DMS153 (cell line): ENCODE data around the gene NKX2-4.
A peak's percentile ranks its signal among the peaks of the same experiment; 100 is the strongest.
"Not testable (repeated sequence)": the region's sequence is repeated elsewhere in the genome, so short reads cannot be mapped to it uniquely, and the experiment has no call there.

ENCODE experiments used
- DNase-seq: peaks from one replicate; lab custom pipeline; 2025; lab: John Stamatoyannopoulos, UW

Gene NKX2-4

GRCh38 chr20:21397341-21398108 is at the start of gene NKX2-4:
Gene NKX2-4 (minus strand): TSS chr20:21397526. CDS start chr20:21397399, 127 bp downstream.
- no peak for DNase-seq

- no peak for DNase-seq
Measured at GRCh38 chr20:21437816-21438215, 40.5 kb upstream of the NKX2-4 start.

GRCh38 chr20:21437248-21437647 is 39.9 kb upstream of the NKX2-4 start:
- no peak for DNase-seq

- no peak for DNase-seq
Measured at GRCh38 chr20:21436205-21436604, 38.9 kb upstream of the NKX2-4 start.

GRCh38 chr20:21435576-21435975 is 38.2 kb upstream of the NKX2-4 start:
- no peak for DNase-seq

DNA sequence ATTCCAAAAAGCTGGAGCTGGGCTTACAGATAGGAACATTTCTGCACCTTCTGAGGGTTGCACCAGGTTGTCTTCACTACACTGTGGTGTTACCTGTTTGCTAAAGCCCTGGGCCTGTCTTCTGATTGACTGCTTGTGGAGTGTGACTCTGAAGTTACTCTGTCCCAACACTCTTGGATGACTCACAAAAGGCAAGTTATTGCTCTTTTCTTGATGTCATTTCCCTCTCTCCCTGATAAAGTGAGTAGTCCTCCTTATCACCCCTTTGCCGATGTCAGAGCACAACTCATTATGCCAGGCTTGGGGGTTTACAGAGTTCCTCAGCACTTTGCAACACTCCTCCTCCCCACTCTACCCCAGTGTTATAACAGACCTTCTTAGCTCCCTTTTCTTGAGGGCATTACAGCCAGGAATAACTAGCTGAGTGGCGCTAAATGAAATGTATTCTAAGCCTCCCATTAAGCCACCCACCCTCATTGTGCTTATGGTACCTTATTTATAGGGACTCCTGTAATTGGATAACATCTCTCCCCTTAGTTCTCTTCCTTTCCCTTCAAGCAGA is 36.1 kb upstream of the NKX2-4 start:
- DNase-seq, result no peak

DNA sequence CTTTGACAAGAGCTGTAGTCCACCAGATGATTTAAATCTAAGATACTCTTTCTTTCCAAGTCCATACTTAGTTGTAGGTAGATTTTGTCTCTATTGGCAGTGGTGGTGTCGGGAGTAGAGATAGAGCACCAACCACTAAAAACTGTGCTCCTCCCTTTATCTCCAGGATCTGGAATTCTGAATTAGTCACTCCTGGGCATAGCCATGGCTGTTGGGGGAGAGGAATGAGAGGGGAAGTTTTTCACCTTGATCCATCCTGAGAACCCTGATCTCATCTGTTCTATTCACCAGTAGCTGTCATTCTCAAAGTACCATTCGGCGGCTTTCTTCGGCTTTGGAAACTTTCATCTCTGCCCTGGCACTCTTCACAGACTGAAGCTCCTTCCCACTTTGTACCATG is 35.6 kb upstream of the NKX2-4 start:
- no peak for DNase-seq

DNA sequence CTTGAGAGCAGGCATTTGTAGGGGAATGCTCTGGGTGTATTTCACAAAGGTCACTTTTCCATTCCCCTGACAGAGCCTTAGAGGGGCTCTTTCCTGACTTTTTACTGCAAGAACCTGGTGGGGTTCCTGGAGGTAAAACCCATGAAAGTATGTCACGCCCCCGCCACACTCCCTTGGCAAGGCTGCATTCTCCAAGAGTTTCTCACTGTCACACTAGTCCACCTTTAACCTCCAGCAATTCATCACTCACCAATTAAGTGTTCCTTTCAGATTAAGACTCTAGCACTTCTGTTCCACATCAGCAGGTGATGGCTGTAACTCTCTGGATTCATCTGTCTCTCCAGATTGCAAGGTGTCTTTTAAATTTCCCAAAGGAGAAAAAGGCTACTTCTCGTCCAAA is 32.7 kb upstream of the NKX2-4 start:
- DNase-seq, result no peak

DNA sequence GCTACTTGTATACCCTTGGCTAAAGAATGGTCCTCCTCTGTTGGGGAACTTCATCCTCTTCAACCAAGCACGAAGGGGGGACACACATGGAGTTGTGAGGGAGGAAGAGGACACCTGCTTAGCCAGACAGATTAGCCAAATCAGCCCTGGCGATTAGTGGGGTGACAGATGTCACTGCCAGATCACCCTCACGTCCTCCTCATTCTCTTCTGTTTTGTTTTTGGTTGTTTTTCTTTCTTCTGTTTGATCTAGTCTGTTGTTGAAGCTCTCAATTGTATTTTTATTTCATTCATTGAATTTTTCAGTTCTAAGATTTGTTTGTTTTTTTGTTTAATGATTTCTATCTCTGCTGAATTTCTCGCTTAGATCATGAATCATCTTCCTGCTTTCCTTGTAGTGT is 27.5 kb upstream of the NKX2-4 start:
- no peak for DNase-seq

- not testable (repeated sequence) for DNase-seq
Measured at GRCh38 chr20:21423712-21424111, 26.4 kb upstream of the NKX2-4 start.

DNA sequence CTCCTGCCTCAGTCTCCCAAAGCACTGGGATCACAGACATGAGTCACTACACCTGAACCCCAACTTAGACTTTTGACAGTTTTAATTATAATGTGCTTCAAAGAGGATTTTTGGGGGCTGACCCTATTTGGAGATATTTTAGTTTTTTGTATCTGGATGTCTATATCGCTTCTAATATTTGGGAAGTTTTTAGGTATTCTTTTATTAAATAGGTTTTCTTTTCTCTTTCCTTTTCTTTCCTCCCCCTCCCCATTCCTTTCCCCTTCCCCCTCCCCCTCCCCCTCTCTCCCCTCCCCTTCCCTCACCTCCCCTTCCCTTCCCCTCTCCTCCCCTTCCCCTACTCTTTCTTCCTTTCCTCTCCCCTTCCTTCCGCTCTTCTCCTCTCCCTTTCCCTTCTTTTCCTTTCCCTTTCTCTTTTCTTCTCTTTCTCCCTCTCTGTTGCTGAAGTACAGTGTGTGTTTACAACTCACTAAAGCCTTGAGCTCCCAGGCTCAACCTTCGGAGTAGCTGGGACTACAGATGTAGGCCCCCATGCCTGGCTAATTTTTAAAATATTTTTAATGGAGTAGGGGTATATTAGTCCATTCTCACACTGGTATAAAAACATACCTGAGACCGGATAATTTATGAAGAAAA is 24.4 kb upstream of the NKX2-4 start:
- no peak for DNase-seq

DNA sequence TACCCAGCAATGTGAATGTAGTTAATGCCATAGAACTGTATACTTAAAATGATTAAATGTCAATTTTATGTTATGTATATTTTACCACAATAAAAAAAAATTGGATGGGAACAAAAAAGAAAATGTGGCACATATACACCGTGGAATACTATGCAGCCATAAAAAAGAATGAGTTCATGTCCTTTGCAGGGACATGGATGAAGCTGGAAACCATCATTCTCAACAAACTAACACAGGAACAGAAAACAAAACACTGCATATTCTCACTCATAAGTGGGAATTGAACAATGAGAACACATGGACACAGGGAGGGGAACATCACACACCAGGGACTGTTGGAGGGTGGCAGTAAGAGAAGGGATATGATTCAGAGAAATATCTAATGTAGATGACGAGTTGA is 21.8 kb upstream of the NKX2-4 start:
- not testable (repeated sequence) for DNase-seq

DNA sequence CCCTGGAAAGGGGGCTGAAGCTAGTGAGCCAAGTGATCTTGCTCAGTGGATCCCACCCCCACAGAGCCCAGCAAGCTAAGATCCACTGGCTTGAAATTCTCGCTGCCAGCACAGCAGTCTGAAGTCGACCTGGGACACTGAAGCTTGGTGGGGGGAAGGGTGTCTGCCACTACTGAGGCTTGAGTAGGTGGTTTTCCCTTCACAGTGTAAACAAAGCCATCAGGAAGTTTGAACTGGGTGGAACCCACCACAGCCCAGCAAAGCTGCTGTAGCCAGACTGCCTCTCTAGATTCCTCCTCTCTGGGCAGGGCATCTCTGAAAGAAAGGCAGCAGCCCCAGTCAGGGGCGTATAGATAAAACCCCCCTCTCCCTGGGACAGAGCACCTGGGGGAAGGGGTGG is 16.7 kb upstream of the NKX2-4 start:
- DNase-seq, result not testable (repeated sequence)

DNA sequence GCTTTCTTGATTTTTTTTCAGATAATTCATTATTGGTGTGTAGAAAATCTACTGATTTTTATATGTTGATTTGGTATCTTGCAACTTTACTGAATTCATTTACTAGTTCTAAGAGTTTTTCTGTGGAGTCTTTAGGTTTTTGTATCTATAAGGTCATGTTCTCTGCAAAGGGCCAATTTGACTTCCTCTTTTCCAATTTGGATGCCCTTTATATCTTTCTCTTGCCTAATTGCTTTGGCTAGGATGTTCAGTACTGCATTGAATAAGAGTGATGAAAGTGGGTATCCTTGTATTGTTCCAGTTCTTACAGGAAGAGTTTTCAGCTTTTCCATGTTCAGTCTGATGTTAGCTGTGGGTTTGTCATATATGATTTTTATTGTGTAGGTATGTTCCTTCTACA is 14.4 kb upstream of the NKX2-4 start:
- no peak for DNase-seq

GRCh38 chr20:21399005-21399475 is 1.7 kb upstream of the NKX2-4 start:
- DNase-seq, result no peak

GRCh38 chr20:21398109-21399004 is 1.0 kb upstream of the NKX2-4 start:
- DNase-seq, result no peak

GRCh38 chr20:21396599-21397340 is 556 bp downstream of the NKX2-4 start:
- DNase-seq, result peak; percentile 28

GRCh38 chr20:21395666-21396598 is 1.4 kb downstream of the NKX2-4 start:
- no peak for DNase-seq

DNA sequence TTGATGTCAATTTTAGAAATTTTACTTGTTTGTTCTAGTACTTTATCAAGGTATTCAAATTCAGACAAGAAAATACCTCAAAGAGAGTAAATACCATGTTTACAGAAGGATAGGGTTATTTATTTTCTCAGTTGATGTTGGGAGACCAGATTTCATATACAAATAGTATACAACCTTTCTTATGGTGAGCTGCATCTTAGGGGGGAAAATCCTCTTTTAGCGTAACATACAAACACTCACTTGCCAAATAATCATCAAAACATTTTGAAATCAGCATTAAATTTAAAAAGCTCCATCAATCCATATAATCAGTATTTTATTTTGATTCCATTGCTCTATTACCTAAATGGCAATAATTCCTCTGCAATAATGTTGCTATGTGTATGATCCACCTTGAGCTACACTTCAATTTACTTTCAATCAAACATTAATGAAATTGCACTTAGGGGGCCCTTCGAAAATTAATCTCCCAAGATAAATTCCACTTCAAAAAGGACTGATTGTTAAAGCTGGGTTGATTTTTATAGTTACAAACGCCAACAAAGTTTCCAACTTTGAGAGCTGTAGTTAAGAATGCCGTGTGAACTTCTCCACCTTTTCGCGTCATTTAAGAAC is 2.2 kb downstream of the NKX2-4 start:
- DNase-seq, result no peak

GRCh38 chr20:21394551-21394950 is 2.8 kb downstream of the NKX2-4 start:
- DNase-seq, result no peak
